Lung (tissue), 12 donors: ENCODE results near the gene MT1B. TPM values are rescaled to one million over a fixed set of nuclear protein-coding genes. Genes with fewer than 3 reads are reported as not detected.
"Not testable (repeated sequence)": the region's sequence is repeated elsewhere in the genome, so short reads cannot be mapped to it uniquely, and the experiment has no call there.

Experiments used
- ATAC-seq: fragments of 200-7000 bp; cut with Tn5 transposase; one replicate; pipeline ENCODE4 v1.9.1; 2020; ENCODE audit warnings: moderate number of reproducible peaks; ENCODE audit not compliant: insufficient read depth, low FRiP score
- DNase-seq, 3 donors: peaks; one replicate each; pipeline ENCODE4 v3.0.0-alpha.2; 2013 to 2017
- H3K27ac ChIP-seq, 2 donors: one replicate each; pipeline ENCODE4 v1.5.1; 2013; ENCODE audit warnings: mild to moderate bottlenecking in 2 of 2, moderate library complexity in 2 of 2, control low read depth in 1 of 2, inconsistent platforms in 1 of 2, low read depth in 1 of 2, low read length in 1 of 2
- H3K27me3 ChIP-seq, 3 donors: one replicate each; pipeline ENCODE4 v1.5.1; 2013; ENCODE audit warnings: low read length in 2 of 3; ENCODE audit not compliant: control insufficient read depth in 3 of 3, insufficient read depth in 3 of 3
- H3K36me3 ChIP-seq, 4 donors: one replicate each; pipeline ENCODE4 v1.5.1; 2013; ENCODE audit warnings: low read length in 4 of 4, mild to moderate bottlenecking in 1 of 4, moderate library complexity in 1 of 4; ENCODE audit not compliant: control insufficient read depth in 4 of 4, insufficient read depth in 4 of 4
- H3K4me1 ChIP-seq, 5 donors: one replicate each; pipeline ENCODE4 v1.5.1; 2013; ENCODE audit warnings: low read length in 5 of 5, mild to moderate bottlenecking in 2 of 5, moderate library complexity in 1 of 5; ENCODE audit not compliant: control insufficient read depth in 5 of 5, insufficient read depth in 5 of 5
- H3K4me3 ChIP-seq: one replicate; pipeline ENCODE4 v1.5.1; 2013; ENCODE audit warnings: mild to moderate bottlenecking, control low read depth, moderate library complexity
- H3K9ac ChIP-seq, 2 donors: one replicate each; pipeline ENCODE4 v1.5.1; 2013; ENCODE audit warnings: low read length in 2 of 2, control low read depth in 1 of 2; ENCODE audit not compliant: insufficient read depth in 1 of 2
- H3K9me3 ChIP-seq, 4 donors: one replicate each; pipeline ENCODE4 v1.5.1; 2013; ENCODE audit warnings: low read length in 3 of 4, mild to moderate bottlenecking in 1 of 4, moderate library complexity in 1 of 4; ENCODE audit not compliant: control insufficient read depth in 4 of 4, insufficient read depth in 3 of 4
- WGBS, 2 donors: extraction: QIAGEN DNeasy Blood & Tissue Kit; methylation state at CpG; one replicate each; pipeline ENCODE4 v1.1.7; 2013; 5-methylcytosine and 5-hydroxymethylcytosine counted together
- polyA plus RNA-seq, 2 donors: library from polyadenylated mRNA; stranded (reverse); fragments of 200-250 nt; gene quantifications; one replicate each; pipeline ENCODE4 v1.2.1, GENCODE V29; 2013
- total RNA-seq, 2 donors: library from RNA; depleted of rRNA in 1 of 2; stranded (reverse); fragments of >200 nt in 1 of 2; gene quantifications; one replicate each; pipeline ENCODE4 v1.2.1, GENCODE V29; 2014 to 2021
- TF ChIP-seq, protein P1 (sequence below): IDR thresholded peaks from 2 replicates; pipeline ENCODE4 v1.5.1; 2012; ENCODE audit warnings: mild to moderate bottlenecking; ENCODE audit errors: control extremely low read depth, extremely low read depth
- donor health status: control.
- donor health status: control.
- donor health status: Bipolar disorder and iron deficiency.
- donor health status: healthy.
- donor health status: DM: yes; HTN: yes; CAD: no.

MT1B gene
- total and polyA plus RNA-seq, 4 donors = not detected

DNA sequence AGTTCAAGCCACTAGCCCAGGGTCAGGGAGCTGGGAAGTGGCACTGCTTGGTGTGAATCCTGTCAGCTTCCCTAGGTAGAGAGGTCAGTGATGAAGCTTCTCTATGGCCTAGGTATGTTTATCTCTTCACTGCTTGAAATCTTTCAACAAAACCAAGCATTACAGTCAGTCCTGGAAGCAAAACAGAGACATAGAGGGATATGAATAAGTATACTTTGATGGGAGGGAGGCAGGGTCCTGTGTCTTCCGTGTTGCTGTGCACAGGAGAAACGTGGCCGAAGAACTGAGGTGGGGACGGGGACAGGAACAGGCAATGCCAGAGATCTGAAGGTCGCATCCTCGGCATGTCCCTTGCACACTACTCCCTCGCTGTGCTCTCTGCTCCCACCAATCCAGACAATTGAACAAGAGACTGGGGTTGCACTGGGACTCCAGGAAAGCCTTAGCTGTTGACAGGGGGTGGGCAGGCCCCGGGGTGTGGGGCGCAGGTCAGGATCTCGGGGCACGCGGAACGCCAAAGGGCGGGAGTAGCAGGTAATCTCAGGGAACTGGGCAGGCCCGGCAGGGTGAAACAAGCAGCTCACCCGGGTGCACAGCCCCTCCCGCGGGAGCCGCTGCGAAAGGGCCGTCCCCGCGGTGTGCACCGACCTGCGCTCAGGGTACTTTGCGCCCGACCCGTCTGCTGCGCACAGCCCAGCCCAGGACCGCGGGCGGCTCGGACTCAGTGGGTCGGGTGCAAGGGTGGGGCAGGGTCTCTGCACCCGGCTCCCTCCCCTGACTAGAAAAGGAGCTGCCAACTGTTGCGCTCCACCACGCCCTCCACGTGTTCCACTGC lies 17.5 kb downstream of the MT1B start, which contains the start of gene MT1H:
TSS of gene MT1H (plus strand) at position 810 of the 835 bp plus-strand sequence. CDS start 71 bp downstream, outside the sequence.
- ATAC-seq (no peak), DNase-seq (no peak)
- H3K9me3 ChIP-seq = peaks cover 0 to 2% (median 0%) of the 10 kb centered on the region in 4 donors
- no peak within 1 kb of the TSS for H3K27ac ChIP-seq
- WGBS, 2 donors = 10 to 18% methylated on average over 38 of the region's 38 CpGs
- H3K9ac ChIP-seq = no peak within 1 kb of the TSS
- no peaks in the 10 kb centered on the region for H3K36me3 ChIP-seq
- no peak within 1 kb of the TSS for H3K4me3 ChIP-seq
- TF ChIP-seq, protein P1, sequence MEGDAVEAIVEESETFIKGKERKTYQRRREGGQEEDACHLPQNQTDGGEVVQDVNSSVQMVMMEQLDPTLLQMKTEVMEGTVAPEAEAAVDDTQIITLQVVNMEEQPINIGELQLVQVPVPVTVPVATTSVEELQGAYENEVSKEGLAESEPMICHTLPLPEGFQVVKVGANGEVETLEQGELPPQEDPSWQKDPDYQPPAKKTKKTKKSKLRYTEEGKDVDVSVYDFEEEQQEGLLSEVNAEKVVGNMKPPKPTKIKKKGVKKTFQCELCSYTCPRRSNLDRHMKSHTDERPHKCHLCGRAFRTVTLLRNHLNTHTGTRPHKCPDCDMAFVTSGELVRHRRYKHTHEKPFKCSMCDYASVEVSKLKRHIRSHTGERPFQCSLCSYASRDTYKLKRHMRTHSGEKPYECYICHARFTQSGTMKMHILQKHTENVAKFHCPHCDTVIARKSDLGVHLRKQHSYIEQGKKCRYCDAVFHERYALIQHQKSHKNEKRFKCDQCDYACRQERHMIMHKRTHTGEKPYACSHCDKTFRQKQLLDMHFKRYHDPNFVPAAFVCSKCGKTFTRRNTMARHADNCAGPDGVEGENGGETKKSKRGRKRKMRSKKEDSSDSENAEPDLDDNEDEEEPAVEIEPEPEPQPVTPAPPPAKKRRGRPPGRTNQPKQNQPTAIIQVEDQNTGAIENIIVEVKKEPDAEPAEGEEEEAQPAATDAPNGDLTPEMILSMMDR = no peak
- H3K27me3 ChIP-seq = peaks cover 3 to 89% (median 70%) of the 10 kb centered on the region in 3 donors
- H3K4me1 ChIP-seq = peaks cover 0 to 16% (median 6%) of the 10 kb centered on the region in 5 donors

DNA sequence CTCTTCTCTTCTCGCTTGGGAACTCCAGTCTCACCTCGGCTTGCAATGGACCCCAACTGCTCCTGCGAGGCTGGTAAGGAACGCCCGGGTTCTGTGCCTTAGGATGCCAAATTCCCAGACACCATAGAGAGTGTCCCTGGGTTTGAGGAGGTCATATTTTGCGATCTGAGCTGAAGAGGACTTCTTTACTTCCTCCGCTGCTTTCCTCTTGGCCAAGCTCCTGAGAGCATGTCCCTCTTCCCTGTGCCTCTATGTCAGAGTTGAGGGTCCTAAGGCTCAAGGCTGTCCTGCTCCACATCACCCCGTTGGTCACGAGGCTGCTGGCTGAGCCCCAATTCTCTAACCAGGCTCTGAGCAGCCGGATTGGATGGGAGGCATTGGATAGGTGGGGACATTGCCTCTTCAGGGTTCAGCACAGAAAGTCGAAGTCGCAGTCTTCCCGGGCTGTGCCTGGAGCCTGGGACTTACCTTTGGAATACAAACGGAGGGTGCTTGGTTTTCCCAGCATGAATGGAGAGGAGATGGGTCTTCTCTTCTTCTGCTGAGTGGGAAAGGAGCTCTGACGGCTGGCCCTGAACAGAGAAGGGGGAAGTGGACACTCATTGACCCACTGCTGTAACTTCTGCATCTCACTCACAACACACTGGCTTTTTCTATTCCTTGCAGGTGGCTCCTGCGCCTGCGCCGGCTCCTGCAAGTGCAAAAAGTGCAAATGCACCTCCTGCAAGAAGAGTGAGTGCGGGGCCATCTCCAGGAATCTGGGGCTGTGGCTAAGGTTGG lies 18.3 kb downstream of the MT1B start:
- Histone ChIP-seq H3K27me3 (peaks cover 3 to 81% (median 64%) of the 10 kb centered on the region in 3 donors), H3K36me3 (no peaks in the 10 kb centered on the region), H3K27ac (no peak overlapping the region), H3K9ac (no peak overlapping the region), H3K4me1 (peaks cover 0 to 16% (median 6%) of the 10 kb centered on the region in 5 donors), H3K4me3 (no peak overlapping the region), H3K9me3 (peaks cover 0 to 2% (median 0%) of the 10 kb centered on the region in 4 donors)
- WGBS, 2 donors = 16 to 23% methylated on average over 19 of the region's 19 CpGs
- TF ChIP-seq, protein P1 = no peak
- DNase-seq = no peak
- no peak for ATAC-seq

DNA sequence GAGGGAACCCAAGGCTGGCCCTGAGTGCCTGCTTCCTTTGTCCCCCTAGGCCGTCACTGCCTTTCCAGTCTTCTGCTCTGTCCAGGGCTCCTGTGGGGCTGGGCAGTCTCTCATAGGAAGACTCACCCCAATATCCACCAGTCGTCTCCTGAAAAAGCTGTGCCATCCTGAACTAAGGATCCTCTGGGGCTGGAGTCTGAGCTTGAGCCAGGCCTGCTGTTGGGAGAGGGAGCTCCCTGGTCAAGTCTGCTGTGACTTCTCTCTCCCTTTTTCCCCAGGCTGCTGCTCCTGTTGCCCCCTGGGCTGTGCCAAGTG lies 18.9 kb downstream of the MT1B start:
- ATAC-seq (no peak), DNase-seq (no peak)
- no peak overlapping the region for H3K9ac ChIP-seq
- no peaks in the 10 kb centered on the region for H3K36me3 ChIP-seq
- no peak overlapping the region for H3K27ac ChIP-seq
- H3K4me3 ChIP-seq = no peak overlapping the region
- WGBS, 2 donors = 55 to 78% methylated on average over 2 of the region's 2 CpGs
- peaks cover 0 to 16% (median 6%) of the 10 kb centered on the region in 5 donors for H3K4me1 ChIP-seq
- peaks cover 3 to 81% (median 68%) of the 10 kb centered on the region in 3 donors for H3K27me3 ChIP-seq
- H3K9me3 ChIP-seq = peaks cover 0 to 2% (median 0%) of the 10 kb centered on the region in 4 donors
- TF ChIP-seq, protein P1 = no peak

DNA sequence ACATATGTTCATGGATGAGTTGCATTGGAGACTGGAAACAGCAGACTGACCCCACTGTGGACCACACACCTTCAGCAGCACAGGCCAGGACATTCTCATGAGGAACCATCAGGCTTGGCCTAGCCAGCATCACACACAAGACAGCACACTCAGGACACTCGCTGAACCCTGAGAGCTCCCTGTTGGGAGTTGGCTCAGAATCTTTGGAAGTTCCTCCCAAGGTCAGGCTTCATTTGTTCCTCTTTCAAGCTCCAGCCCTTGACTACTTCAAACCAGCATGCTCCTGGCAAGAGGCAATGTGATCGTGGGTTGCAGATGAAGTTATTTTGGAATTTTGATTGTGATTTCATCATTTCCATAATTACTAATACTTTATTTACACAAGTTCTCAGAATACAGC lies 20.0 kb downstream of the MT1B start:
- H3K27ac ChIP-seq, H3K36me3 ChIP-seq, DNase-seq, H3K9ac ChIP-seq, ATAC-seq, H3K9me3 ChIP-seq, H3K4me3 ChIP-seq: not testable (repeated sequence)
- H3K4me1 ChIP-seq = peaks cover 0 to 22% (median 9%) of the 10 kb centered on the region in 5 donors
- H3K27me3 ChIP-seq = peaks cover 3 to 77% (median 65%) of the 10 kb centered on the region in 3 donors
- 65 to 74% methylated on average over 2 of the region's 2 CpGs for WGBS, 2 donors

DNA sequence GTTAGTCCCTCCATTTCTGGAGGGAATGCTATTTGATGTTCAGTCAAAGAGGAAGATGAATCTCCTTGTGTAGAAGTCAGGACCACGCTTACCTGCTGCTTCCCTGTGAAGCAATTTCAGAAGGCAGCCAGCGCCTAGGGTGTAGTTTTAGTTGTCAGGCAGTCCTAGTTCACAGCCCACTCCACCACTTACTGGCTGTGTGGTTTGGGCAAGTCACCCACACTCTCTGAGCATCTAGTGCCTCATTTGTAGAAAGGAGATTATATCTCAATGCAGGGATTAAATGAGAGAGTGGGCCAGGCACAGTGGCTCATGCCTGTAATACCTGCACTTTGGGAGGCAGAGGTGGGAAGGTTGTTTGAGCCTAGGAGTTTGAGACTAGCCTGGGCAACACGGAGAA lies 20.5 kb downstream of the MT1B start:
- H3K27me3 ChIP-seq = peaks cover 3 to 77% (median 65%) of the 10 kb centered on the region in 3 donors
- not testable (repeated sequence) for H3K9ac ChIP-seq, H3K27ac ChIP-seq, ATAC-seq, DNase-seq, H3K4me3 ChIP-seq, H3K36me3 ChIP-seq, H3K9me3 ChIP-seq
- 84 to 93% methylated on average over 3 of the region's 3 CpGs for WGBS, 2 donors
- H3K4me1 ChIP-seq = peaks cover 0 to 22% (median 9%) of the 10 kb centered on the region in 5 donors
